NT2/D1 (cell line): ENCODE measurements around the gene CDYL2.

Source experiments
- DNase-seq: peaks from one replicate; pipeline ENCODE4 v3.0.0-alpha.2; 2011; ENCODE audit warnings: low read depth, low spot score
- H3K27me3 ChIP-seq: 2 replicates; pipeline ENCODE4 v1.6.0; 2011; ENCODE audit warnings: mild to moderate bottlenecking; ENCODE audit not compliant: insufficient read length, insufficient read depth
- H3K36me3 ChIP-seq: 2 replicates; pipeline ENCODE4 v1.6.1; 2011; ENCODE audit warnings: mild to moderate bottlenecking, low read length, mixed read lengths; ENCODE audit not compliant: insufficient read depth, insufficient read length
- H3K4me1 ChIP-seq: 2 replicates; pipeline ENCODE4 v1.5.1; 2011; ENCODE audit not compliant: insufficient read depth, insufficient read length
- H3K4me3 ChIP-seq: 2 replicates; pipeline ENCODE4 v1.5.1; 2011; ENCODE audit warnings: low read depth; ENCODE audit not compliant: insufficient read length
- H3K9ac ChIP-seq: 2 replicates; pipeline ENCODE4 v1.6.0; 2011; ENCODE audit warnings: low read depth; ENCODE audit not compliant: insufficient read length
- H3K9me3 ChIP-seq: 2 replicates; pipeline ENCODE4 v1.5.1; 2011; ENCODE audit warnings: mild to moderate bottlenecking, low read length; ENCODE audit not compliant: insufficient read depth
- SUZ12 ChIP-seq: IDR thresholded peaks from 2 replicates; pipeline ENCODE4 v1.6.1; 2011; ENCODE audit not compliant: insufficient read length, insufficient read depth; ENCODE audit errors: extremely low read depth
- YY1 ChIP-seq: IDR thresholded peaks from 2 replicates; pipeline ENCODE4 v1.6.1; 2011; ENCODE audit not compliant: insufficient read length, insufficient read depth
- ZNF274 ChIP-seq: IDR thresholded peaks from 2 replicates; pipeline ENCODE4 v1.6.1; 2011; ENCODE audit warnings: mild to moderate bottlenecking, low read depth, low read length

Gene CDYL2

GRCh38 chr16:80596507-80597207 lies 207.7 kb downstream of the CDYL2 start:
- Histone ChIP-seq H3K4me1 (no peaks in the 10 kb centered on the region), H3K9me3 (no peaks in the 10 kb centered on the region), H3K9ac (no peak overlapping the region), H3K27me3 (no peaks in the 10 kb centered on the region), H3K36me3 (no peaks in the 10 kb centered on the region), H3K4me3 (no peak overlapping the region)
- TF ChIP-seq ZNF274: no peak
- no peak for TF ChIP-seq YY1
- no peak for TF ChIP-seq SUZ12
- no peak for DNase-seq

GRCh38 chr16:80594756-80595155 lies 209.6 kb downstream of the CDYL2 start:
- no peaks in the 10 kb centered on the region for H3K4me1 ChIP-seq
- H3K9me3 ChIP-seq: no peaks in the 10 kb centered on the region
- TF ChIP-seq YY1 (no peak), SUZ12 (no peak), ZNF274 (no peak)
- H3K4me3 ChIP-seq: no peak overlapping the region
- H3K27me3 ChIP-seq: no peaks in the 10 kb centered on the region
- DNase-seq: no peak
- H3K36me3 ChIP-seq: no peaks in the 10 kb centered on the region
- H3K9ac ChIP-seq: no peak overlapping the region

- H3K9me3 ChIP-seq: no peaks in the 10 kb centered on the region
Measured at GRCh38 chr16:80592273-80592672, 212.1 kb downstream of the CDYL2 start.

GRCh38 chr16:80591071-80591915 lies 213.1 kb downstream of the CDYL2 start:
- Histone ChIP-seq H3K9ac (no peak overlapping the region), H3K27me3 (no peaks in the 10 kb centered on the region), H3K9me3 (no peaks in the 10 kb centered on the region), H3K4me1 (no peaks in the 10 kb centered on the region), H3K4me3 (no peak overlapping the region), H3K36me3 (no peaks in the 10 kb centered on the region)
- no peak for DNase-seq
- TF ChIP-seq SUZ12 (no peak), ZNF274 (no peak), YY1 (no peak)

More at GRCh38 chr16:80592273-80592672, 212.1 kb downstream of the CDYL2 start:
- Histone ChIP-seq H3K27me3 (no peaks in the 10 kb centered on the region), H3K9ac (no peak overlapping the region), H3K4me3 (no peak overlapping the region), H3K36me3 (no peaks in the 10 kb centered on the region), H3K4me1 (no peaks in the 10 kb centered on the region)
- no peak for DNase-seq
- TF ChIP-seq YY1: no peak
- TF ChIP-seq SUZ12: no peak
- no peak for TF ChIP-seq ZNF274

- Histone ChIP-seq H3K27me3 (no peaks in the 10 kb centered on the region), H3K9ac (no peak overlapping the region), H3K4me1 (no peaks in the 10 kb centered on the region), H3K9me3 (peaks cover 3% of the 10 kb centered on the region; the same call in 1 of the 2 replicates), H3K4me3 (no peak overlapping the region), H3K36me3 (no peaks in the 10 kb centered on the region)
- no peak for DNase-seq
- TF ChIP-seq ZNF274 (no peak), YY1 (no peak), SUZ12 (no peak)
Measured at GRCh38 chr16:80587071-80587470, 217.3 kb downstream of the CDYL2 start.

- Histone ChIP-seq H3K4me3 (no peak overlapping the region), H3K9me3 (peaks cover 3% of the 10 kb centered on the region; the same call in 1 of the 2 replicates), H3K27me3 (no peaks in the 10 kb centered on the region), H3K36me3 (no peaks in the 10 kb centered on the region), H3K9ac (no peak overlapping the region), H3K4me1 (no peaks in the 10 kb centered on the region)
- DNase-seq: no peak
- no peak for TF ChIP-seq ZNF274
- TF ChIP-seq SUZ12: no peak
- no peak for TF ChIP-seq YY1
Measured at GRCh38 chr16:80586476-80586875, 217.9 kb downstream of the CDYL2 start.

GRCh38 chr16:80585764-80586163 lies 218.6 kb downstream of the CDYL2 start:
- Histone ChIP-seq H3K4me1 (no peaks in the 10 kb centered on the region), H3K36me3 (no peaks in the 10 kb centered on the region), H3K4me3 (no peak overlapping the region), H3K9ac (no peak overlapping the region), H3K27me3 (no peaks in the 10 kb centered on the region), H3K9me3 (peaks cover 3% of the 10 kb centered on the region; the same call in 1 of the 2 replicates)
- TF ChIP-seq SUZ12: no peak
- TF ChIP-seq YY1: no peak
- TF ChIP-seq ZNF274: no peak
- DNase-seq: no peak
